GM12892 (cell line): ENCODE results near the gene NUP188.

Source experiments
- POLR2A ChIP-seq: IDR thresholded peaks from 2 replicates; pipeline ENCODE4 v1.6.1; 2011; ENCODE audit warnings: low read depth, low read length, control low read depth
- POLR2AphosphoS5 ChIP-seq: IDR thresholded peaks from 2 replicates; pipeline ENCODE4 v1.6.1; 2011; ENCODE audit warnings: low read depth, low read length, control low read depth

DNA sequence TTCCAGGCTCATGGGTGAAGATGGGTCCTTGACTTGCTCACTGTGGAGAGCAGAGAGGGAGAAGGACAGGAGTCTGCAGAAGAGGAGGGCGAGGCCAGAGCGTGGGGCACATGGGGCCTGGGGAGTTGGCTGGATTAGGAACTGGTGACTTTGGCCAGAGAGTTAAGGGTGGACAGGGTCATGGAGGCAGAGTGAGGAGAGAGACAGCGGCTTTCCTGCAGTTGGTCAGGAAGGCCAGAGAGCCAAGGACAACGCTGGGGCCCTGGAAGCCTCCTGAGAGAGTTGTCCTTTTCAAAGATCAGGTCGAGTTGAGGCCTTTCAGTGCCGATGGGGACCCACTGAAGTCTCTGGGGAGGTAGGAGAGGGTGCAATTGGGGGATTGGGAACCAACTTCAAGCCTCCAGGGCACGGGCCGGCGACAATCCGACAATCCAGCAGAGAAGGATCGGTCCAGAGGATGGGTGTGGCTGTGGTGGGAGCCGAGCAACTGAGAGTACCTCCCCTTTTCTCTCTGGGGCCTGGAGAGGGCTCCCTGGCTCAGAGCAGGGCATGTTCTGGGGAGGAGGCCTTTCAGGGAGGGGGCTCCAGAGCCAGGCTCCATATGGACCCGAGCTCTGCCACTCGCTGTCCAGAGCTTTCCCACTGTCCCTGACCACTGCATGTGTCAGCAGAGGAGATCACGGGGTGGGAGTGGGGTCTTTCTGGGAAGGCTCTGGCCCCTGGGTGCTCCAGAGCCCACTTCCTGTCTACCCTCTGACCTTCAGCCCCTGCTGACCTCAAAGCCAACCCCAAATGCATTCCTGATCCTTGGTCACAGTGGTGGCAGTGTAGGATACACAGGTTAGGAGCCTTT, 34.2 kb upstream of the NUP188 start:
- no peak for TF ChIP-seq POLR2AphosphoS5
- no peak for TF ChIP-seq POLR2A
